Measurements from ENCODE around the gene CBARP. TPM values are rescaled to one million over a fixed set of nuclear protein-coding genes. Genes with fewer than 3 reads are reported as not detected.

Gene CBARP
- total and polyA plus RNA-seq, 2 of the 13 experiments (the other 11 are each of a cell fraction or from before 2014, with no cell fraction given) = 1.2 to 1.4 TPM

DNA sequence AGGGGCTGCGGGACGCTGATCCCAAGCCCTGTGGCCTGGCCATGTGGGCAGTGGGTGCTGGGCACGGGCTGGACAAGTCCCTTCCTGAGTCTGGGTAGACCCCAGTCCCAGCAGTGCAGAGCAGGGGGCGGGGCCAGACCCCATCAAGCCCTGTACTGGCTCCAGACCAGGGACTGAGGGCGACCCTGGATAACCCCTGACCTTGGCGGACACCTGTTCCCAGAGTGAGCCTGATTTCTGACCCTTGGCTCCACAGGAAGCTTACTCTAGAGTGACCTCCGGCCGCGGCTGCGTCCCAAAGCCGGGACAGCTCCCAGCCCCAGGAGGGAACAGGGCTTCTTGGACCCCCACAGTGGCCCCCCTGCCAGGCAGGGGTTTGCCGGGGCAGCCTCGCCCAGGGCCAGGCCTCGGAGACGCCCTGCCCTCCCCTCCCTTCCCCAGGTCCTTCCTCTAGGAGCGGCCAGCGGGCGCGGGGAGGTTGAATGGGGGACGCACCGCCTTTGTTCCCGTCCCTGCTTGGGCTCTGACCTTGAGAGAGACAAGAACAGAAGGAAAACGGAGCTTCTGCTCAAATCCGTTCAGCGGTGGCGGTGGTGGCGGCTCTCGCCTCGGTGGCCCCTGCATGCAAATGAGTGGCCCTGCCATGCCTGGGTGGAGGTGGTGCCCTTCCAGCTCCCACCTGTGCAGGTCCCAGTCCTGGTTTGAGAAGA is 45.6 kb upstream of the CBARP start (continued):
- TF ChIP-seq, protein P1, sequence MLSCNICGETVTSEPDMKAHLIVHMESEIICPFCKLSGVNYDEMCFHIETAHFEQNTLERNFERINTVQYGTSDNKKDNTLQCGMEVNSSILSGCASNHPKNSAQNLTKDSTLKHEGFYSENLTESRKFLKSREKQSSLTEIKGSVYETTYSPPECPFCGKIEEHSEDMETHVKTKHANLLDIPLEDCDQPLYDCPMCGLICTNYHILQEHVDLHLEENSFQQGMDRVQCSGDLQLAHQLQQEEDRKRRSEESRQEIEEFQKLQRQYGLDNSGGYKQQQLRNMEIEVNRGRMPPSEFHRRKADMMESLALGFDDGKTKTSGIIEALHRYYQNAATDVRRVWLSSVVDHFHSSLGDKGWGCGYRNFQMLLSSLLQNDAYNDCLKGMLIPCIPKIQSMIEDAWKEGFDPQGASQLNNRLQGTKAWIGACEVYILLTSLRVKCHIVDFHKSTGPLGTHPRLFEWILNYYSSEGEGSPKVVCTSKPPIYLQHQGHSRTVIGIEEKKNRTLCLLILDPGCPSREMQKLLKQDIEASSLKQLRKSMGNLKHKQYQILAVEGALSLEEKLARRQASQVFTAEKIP (CRISPR knock-in tag; IDR thresholded peaks at IDR 0.05; ENCODE audit: borderline replicate concordance) = no peak
- TF ChIP-seq ZNF713 (CRISPR knock-in tag; IDR thresholded peaks at IDR 0.05) (0 out of 2 replicates have a peak, but pooled peaks have one; percentile 51), ZBTB1 (CRISPR knock-in tag; IDR thresholded peaks at IDR 0.05; ENCODE audit: borderline replicate concordance) (no peak), ZNF614 (CRISPR knock-in tag; IDR thresholded peaks at IDR 0.05; ENCODE audit: borderline replicate concordance) (no peak), MTA1 (CRISPR knock-in tag; IDR thresholded peaks at IDR 0.05; ENCODE audit: borderline replicate concordance) (peak; percentile 82; the same call in 1 of the 2 replicates), ZBTB7A (CRISPR knock-in tag; IDR thresholded peaks at IDR 0.05) (peak; percentile 86), NFE2 (CRISPR knock-in tag; IDR thresholded peaks at IDR 0.05) (no peak), ZNF749 (CRISPR knock-in tag; IDR thresholded peaks at IDR 0.05; ENCODE audit: borderline replicate concordance) (no peak), ZNF430 (CRISPR knock-in tag; IDR thresholded peaks at IDR 0.05) (no peak), ARID2 (CRISPR knock-in tag; IDR thresholded peaks at IDR 0.05; ENCODE audit: borderline replicate concordance) (no peak), NCOA1 (CRISPR knock-in tag; IDR thresholded peaks at IDR 0.05) (no peak), DNMT3B (CRISPR knock-in tag; conservative IDR thresholded peaks at IDR 0.05) (no peak), SP5 (CRISPR knock-in tag; IDR thresholded peaks at IDR 0.05; ENCODE audit: borderline replicate concordance, low read depth) (no peak), ARHGAP35 (CRISPR knock-in tag; IDR thresholded peaks at IDR 0.05; ENCODE audit: borderline replicate concordance) (no peak), TEAD2 (CRISPR knock-in tag; IDR thresholded peaks at IDR 0.05) (no peak), KLF12 (CRISPR knock-in tag; IDR thresholded peaks at IDR 0.05; ENCODE audit: borderline replicate concordance) (no peak), HNRNPK (IDR thresholded peaks at IDR 0.05; ENCODE audit: low read depth, low read length, poor library complexity, severe bottlenecking) (peak; percentile 10), GATAD2A (CRISPR knock-in tag; IDR thresholded peaks at IDR 0.05) (peak; percentile 75), JDP2 (CRISPR knock-in tag; IDR thresholded peaks at IDR 0.05; ENCODE audit: borderline replicate concordance) (no peak), DR1 (CRISPR knock-in tag; IDR thresholded peaks at IDR 0.05) (0 out of 2 replicates have a peak, but pooled peaks have one; percentile 12), SNRNP70 (IDR thresholded peaks at IDR 0.05; ENCODE audit: low read depth, low read length) (no peak), ZSCAN29 (CRISPR knock-in tag; conservative IDR thresholded peaks at IDR 0.05) (no peak), TBX2 (CRISPR knock-in tag; IDR thresholded peaks at IDR 0.05; ENCODE audit: borderline replicate concordance) (peak; percentile 85; the same call in 1 of the 2 replicates)
- TF ChIP-seq, protein P2, sequence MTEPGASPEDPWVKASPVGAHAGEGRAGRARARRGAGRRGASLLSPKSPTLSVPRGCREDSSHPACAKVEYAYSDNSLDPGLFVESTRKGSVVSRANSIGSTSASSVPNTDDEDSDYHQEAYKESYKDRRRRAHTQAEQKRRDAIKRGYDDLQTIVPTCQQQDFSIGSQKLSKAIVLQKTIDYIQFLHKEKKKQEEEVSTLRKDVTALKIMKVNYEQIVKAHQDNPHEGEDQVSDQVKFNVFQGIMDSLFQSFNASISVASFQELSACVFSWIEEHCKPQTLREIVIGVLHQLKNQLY (CRISPR knock-in tag; IDR thresholded peaks at IDR 0.05) = 0 out of 2 replicates have a peak, but pooled peaks have one; percentile 12
- TF ChIP-seq, protein P3, sequence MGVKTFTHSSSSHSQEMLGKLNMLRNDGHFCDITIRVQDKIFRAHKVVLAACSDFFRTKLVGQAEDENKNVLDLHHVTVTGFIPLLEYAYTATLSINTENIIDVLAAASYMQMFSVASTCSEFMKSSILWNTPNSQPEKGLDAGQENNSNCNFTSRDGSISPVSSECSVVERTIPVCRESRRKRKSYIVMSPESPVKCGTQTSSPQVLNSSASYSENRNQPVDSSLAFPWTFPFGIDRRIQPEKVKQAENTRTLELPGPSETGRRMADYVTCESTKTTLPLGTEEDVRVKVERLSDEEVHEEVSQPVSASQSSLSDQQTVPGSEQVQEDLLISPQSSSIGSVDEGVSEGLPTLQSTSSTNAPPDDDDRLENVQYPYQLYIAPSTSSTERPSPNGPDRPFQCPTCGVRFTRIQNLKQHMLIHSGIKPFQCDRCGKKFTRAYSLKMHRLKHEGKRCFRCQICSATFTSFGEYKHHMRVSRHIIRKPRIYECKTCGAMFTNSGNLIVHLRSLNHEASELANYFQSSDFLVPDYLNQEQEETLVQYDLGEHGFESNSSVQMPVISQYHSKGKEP (CRISPR knock-in tag; IDR thresholded peaks at IDR 0.05) = no peak
- TF ChIP-seq, protein P4, sequence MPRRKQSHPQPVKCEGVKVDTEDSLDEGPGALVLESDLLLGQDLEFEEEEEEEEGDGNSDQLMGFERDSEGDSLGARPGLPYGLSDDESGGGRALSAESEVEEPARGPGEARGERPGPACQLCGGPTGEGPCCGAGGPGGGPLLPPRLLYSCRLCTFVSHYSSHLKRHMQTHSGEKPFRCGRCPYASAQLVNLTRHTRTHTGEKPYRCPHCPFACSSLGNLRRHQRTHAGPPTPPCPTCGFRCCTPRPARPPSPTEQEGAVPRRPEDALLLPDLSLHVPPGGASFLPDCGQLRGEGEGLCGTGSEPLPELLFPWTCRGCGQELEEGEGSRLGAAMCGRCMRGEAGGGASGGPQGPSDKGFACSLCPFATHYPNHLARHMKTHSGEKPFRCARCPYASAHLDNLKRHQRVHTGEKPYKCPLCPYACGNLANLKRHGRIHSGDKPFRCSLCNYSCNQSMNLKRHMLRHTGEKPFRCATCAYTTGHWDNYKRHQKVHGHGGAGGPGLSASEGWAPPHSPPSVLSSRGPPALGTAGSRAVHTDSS (CRISPR knock-in tag; conservative IDR thresholded peaks at IDR 0.05) = no peak
